GM12873 (cell line): ENCODE measurements around the gene TBC1D9.

ENCODE experiments used
- CTCF ChIP-seq: IDR thresholded peaks from 2 replicates; pipeline ENCODE4 v1.5.1; 2012; ENCODE audit warnings: low read depth, mild to moderate bottlenecking, moderate library complexity, low read length, control low read depth; ENCODE audit not compliant: insufficient read depth; ENCODE audit errors: missing control alignments

TBC1D9 gene

GRCh38 chr4:140740906-140741670 lies 15.1 kb downstream of the TBC1D9 start:
- no peak for TF ChIP-seq CTCF

GRCh38 chr4:140740422-140740821 lies 15.8 kb downstream of the TBC1D9 start:
- TF ChIP-seq CTCF: no peak

GRCh38 chr4:140739971-140740370 lies 16.2 kb downstream of the TBC1D9 start:
- no peak for TF ChIP-seq CTCF

- no peak for TF ChIP-seq CTCF
Observed at GRCh38 chr4:140738139-140738538, 18.0 kb downstream of the TBC1D9 start.

GRCh38 chr4:140736669-140737343 lies 19.4 kb downstream of the TBC1D9 start:
- no peak for TF ChIP-seq CTCF

- TF ChIP-seq CTCF: no peak
Observed at GRCh38 chr4:140735779-140736391, 20.3 kb downstream of the TBC1D9 start.

GRCh38 chr4:140735317-140735716 lies 20.9 kb downstream of the TBC1D9 start:
- no peak for TF ChIP-seq CTCF
